Heart right ventricle (tissue), 16 donors: ENCODE results near the gene C19orf67. TPM values are rescaled to one million over a fixed set of nuclear protein-coding genes. Genes with fewer than 3 reads are reported as not detected.

ENCODE experiments used
- ATAC-seq, 8 donors: fragments of 200-7000 bp; cut with Tn5 transposase; one replicate each; pipeline ENCODE4 v1.9.1; 2020; ENCODE audit warnings: mild to moderate bottlenecking in 8 of 8, moderate library complexity in 8 of 8, moderate number of reproducible peaks in 1 of 8
- DNase-seq, 2 donors: peaks; one replicate each; pipeline ENCODE4 v3.0.0-alpha.2; 2020
- H3K27ac ChIP-seq, 10 donors: fragments of 200-600 bp; sonication (generic) in 2 of 10; one replicate each; pipeline versions ENCODE4 v1.5.0 to v1.8.0; 2020 to 2022; ENCODE audit warnings: mild to moderate bottlenecking in 3 of 10
- H3K27me3 ChIP-seq, 7 donors: fragments of 200-600 bp; one replicate each; pipeline ENCODE4 v1.8.0; 2021 to 2022; ENCODE audit warnings: mild to moderate bottlenecking in 2 of 7
- H3K36me3 ChIP-seq, 9 donors: fragments of 200-600 bp; sonication (generic) in 1 of 9; one replicate each; pipeline versions ENCODE4 v1.5.0 to v1.8.0; 2020 to 2022; ENCODE audit warnings: mild to moderate bottlenecking in 2 of 9
- H3K4me1 ChIP-seq, 9 donors: fragments of 200-600 bp; sonication (generic) in 1 of 9; one replicate each; pipeline versions ENCODE4 v1.5.0 to v1.8.0; 2020 to 2022; ENCODE audit warnings: mild to moderate bottlenecking in 4 of 9
- H3K4me3 ChIP-seq, 10 donors: fragments of 200-600 bp; sonication (generic) in 2 of 10; one replicate each; pipeline versions ENCODE4 v1.5.0 to v1.8.0; 2020 to 2022; ENCODE audit warnings: mild to moderate bottlenecking in 7 of 10, moderate library complexity in 2 of 10
- H3K9me3 ChIP-seq, 11 donors: fragments of 200-600 bp in 10 of 11; sonication (generic) in 2 of 11; one replicate each; pipeline versions ENCODE4 v1.5.0 to v1.8.0; 2013 to 2022; ENCODE audit warnings: mild to moderate bottlenecking in 2 of 11, control low read depth in 1 of 11, moderate library complexity in 1 of 11
- CTCF ChIP-seq, 9 donors: fragments of 200-600 bp; sonication (generic) in 2 of 9; IDR thresholded peaks; one replicate each; pipeline versions ENCODE4 v1.5.0 to v1.8.0; 2021 to 2022; ENCODE audit warnings: antibody characterized with exemption in 9 of 9, mild to moderate bottlenecking in 5 of 9, moderate library complexity in 1 of 9
- WGBS, 2 donors: extraction: QIAGEN DNeasy Blood & Tissue Kit; methylation state at CpG; one replicate each; pipeline ENCODE4 v1.1.7; 2013; ENCODE audit warnings: inconsistent platforms in 1 of 2; 5-methylcytosine and 5-hydroxymethylcytosine counted together
- intact Hi-C, 10 donors: fragments of 100-400 bp; cut with DNase I; formaldehyde crosslinking; loops; one replicate each; pipeline versions ENCODE4 v1.11.1 to v1.14.2; 2022
- polyA plus RNA-seq, 2 donors: library from polyadenylated mRNA; stranded (reverse); fragments of 200-250 nt; gene quantifications; one replicate each; pipeline ENCODE4 v1.2.3, GENCODE V29; 2013
- total RNA-seq, 10 donors: library from RNA; stranded (reverse); fragmentation: NEBNext Ultra II Directional in 3 of 10; extraction: Animal tissue kit (Norgen Biotek cat#: 25700) in 3 of 10; gene quantifications; one replicate each; pipeline versions ENCODE4 v1.2.1 to v1.2.4, GENCODE V29; 2021 to 2023
- donor health status: Arrhythmogenic right ventricular cardiomyopathy.
- donor health status: ischemic (EF 13 %, LVEDD 7.1; RV severe dilation, severe dysfunction).
- donor health status: healthy with polysubstance abuse.
- donor health status: DM: no; HTN: yes; CAD: no.
- donor health status: DM: no; HTN: no; CAD: no.
- donor health status: ischemic (EF 25% LVEDD 6.9; RV normal size, moderate dysfunction).
- donor health status: ischemic (EF 25% LVEDD 5.7; RV mildly dilated, moderate dysfunction).
- donor health status: healthy.
- donor health status: DM: yes; HTN: yes; CAD: no.
- donor health status: Ischemic cardiomyopathy.
- donor health status: ischemic (EF 35%, LVEDD 5.7; RV mildly dilated, moderate dysfunction).
- donor health status: nonischemic (EF 11% LVEDD 7.7; RV severe dilation, severe dysfunction).
- donor health status: DM: yes; HTN: yes; CAD: no.
- donor health status: PGD.
- donor health status: ischemic (EF 29% LVEDD 5.4; RV normal size, mild dysfunction).
- donor health status: nonischemic (EF 23%, LVEDD 6.1; RV moderate dilation, normal function).

The C19orf67 gene
- total and polyA plus RNA-seq, 12 donors, result not detected

GRCh38 chr19:14059093-14059480, 26.5 kb downstream of the C19orf67 start:
- peaks cover 0 to 58% (median 36%) of the 10 kb centered on the region in 7 donors for H3K27me3 ChIP-seq

GRCh38 chr19:14058182-14059092, 27.1 kb downstream of the C19orf67 start:
- DNase-seq (no peak), ATAC-seq (no peak)
- Histone ChIP-seq H3K4me3 (peak overlapping the region in 1 of 10 donors; percentile 40), H3K36me3 (no peaks in the 10 kb centered on the region), H3K9me3 (peaks cover 0 to 3% (median 0%) of the 10 kb centered on the region in 11 donors), H3K27me3 (peaks cover 0 to 58% (median 36%) of the 10 kb centered on the region in 7 donors), H3K4me1 (peaks cover 0 to 17% (median 5%) of the 10 kb centered on the region in 9 donors), H3K27ac (no peak overlapping the region)
- intact Hi-C loops, result no loop called here
- no peak for TF ChIP-seq CTCF (IDR thresholded peaks at IDR 0.05)
- WGBS, 2 donors, result 24 to 25% methylated on average over 17 of the region's 17 CpGs

More at GRCh38 chr19:14059093-14059480, 26.5 kb downstream of the C19orf67 start:
- H3K4me1 ChIP-seq, result peaks cover 0 to 17% (median 5%) of the 10 kb centered on the region in 9 donors
- H3K36me3 ChIP-seq, result no peaks in the 10 kb centered on the region
- no peaks in the 10 kb centered on the region for H3K9me3 ChIP-seq
- H3K27ac ChIP-seq, result no peak overlapping the region
- TF ChIP-seq CTCF (IDR thresholded peaks at IDR 0.05), result peak; percentile 34 to 73 (median 62)
- intact Hi-C loops, result no loop called here
- H3K4me3 ChIP-seq, result no peak overlapping the region
- 19 to 23% methylated on average over 15 of the region's 15 CpGs for WGBS, 2 donors
- no peak for DNase-seq
- peak in 1 of 8 donors; percentile 26 for ATAC-seq

GRCh38 chr19:14056741-14057356, 28.7 kb downstream of the C19orf67 start:
- 27 to 29% methylated on average over 19 of the region's 19 CpGs for WGBS, 2 donors
- Histone ChIP-seq H3K27me3 (peaks cover 0 to 56% (median 36%) of the 10 kb centered on the region in 7 donors), H3K27ac (peak overlapping the region in 1 of 10 donors; percentile 44), H3K9me3 (peaks cover 0 to 11% (median 0%) of the 10 kb centered on the region in 11 donors), H3K36me3 (peaks cover 0 to 12% (median 0%) of the 10 kb centered on the region in 9 donors), H3K4me1 (peaks cover 0 to 17% (median 5%) of the 10 kb centered on the region in 9 donors), H3K4me3 (peak overlapping the region in 9 of 10 donors; percentile 17 to 47 (median 40))
- no peak for TF ChIP-seq CTCF (IDR thresholded peaks at IDR 0.05)
- ATAC-seq, result no peak
- DNase-seq, result no peak
- intact Hi-C loops, result no loop called here

- Histone ChIP-seq H3K9me3 (peaks cover 0 to 11% (median 0%) of the 10 kb centered on the region in 11 donors), H3K27ac (no peak overlapping the region), H3K4me1 (peaks cover 0 to 17% (median 5%) of the 10 kb centered on the region in 9 donors), H3K27me3 (peaks cover 0 to 49% (median 36%) of the 10 kb centered on the region in 7 donors), H3K36me3 (peaks cover 0 to 18% (median 0%) of the 10 kb centered on the region in 9 donors), H3K4me3 (no peak overlapping the region)
- no peak for DNase-seq
- 93 to 96% methylated on average over 10 of the region's 10 CpGs for WGBS, 2 donors
- TF ChIP-seq CTCF (IDR thresholded peaks at IDR 0.05), result no peak
- no peak for ATAC-seq
- intact Hi-C loops, result no loop called here
Observed at GRCh38 chr19:14056069-14056666, 29.4 kb downstream of the C19orf67 start.
